SU-DHL-6 (cell line): ENCODE data around the gene GJC2.

Source experiments
- EZH2phosphoT487 ChIP-seq: fragments of 200-600 bp; sonication (generic), shearing (Covaris generic); conservative IDR thresholded peaks from 2 replicates; pipeline ENCODE4 v1.6.1; 2018; ENCODE audit warnings: mild to moderate bottlenecking, antibody characterized with exemption, low read length, moderate library complexity, mixed read lengths
- TF ChIP-seq, protein P1 (sequence below): fragments of 200-600 bp; sonication (generic); IDR thresholded peaks from one replicate; pipeline ENCODE4 v1.5.1; 2017; ENCODE audit warnings: antibody characterized with exemption, mild to moderate bottlenecking, low read length, moderate library complexity; ENCODE audit not compliant: insufficient read depth, poor library complexity, severe bottlenecking

DNA sequence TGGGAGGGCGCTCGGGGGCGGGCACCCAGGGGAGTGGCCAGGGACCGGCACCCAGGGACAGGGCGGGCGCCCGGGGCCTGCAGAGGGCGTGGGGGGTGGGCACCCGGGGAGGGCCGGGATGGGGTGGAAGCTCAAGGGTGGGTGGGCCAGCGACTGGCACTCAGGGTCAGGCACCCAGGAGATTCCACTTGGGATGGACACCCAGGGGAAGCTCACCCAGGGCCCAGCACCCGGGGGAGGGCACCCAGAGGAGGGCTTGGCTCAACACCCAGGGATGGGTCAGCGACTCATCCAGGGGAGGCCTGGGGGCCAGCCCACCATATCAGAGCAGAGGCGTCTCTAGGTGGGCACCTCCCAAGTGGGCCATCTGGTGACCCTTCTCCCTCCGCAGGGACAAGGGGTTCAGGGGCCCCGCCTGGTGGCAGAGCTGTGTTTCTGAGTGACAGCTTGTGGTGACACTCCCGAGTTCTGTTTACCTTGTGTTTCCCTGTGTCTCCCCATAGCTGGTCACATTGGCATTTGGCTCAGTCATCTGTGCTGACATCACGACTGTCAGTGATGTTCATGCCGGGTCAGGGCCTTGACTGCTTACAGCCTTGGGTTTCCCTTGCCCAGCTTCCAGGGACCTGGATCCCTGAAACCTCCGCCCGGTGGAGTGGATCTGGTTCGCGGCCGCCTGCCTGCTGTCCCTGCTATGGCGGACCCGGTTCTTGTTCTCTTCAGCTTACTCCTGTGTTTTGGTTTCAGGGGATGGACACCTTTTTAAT, 16.6 kb downstream of the GJC2 start:
- TF ChIP-seq, protein P1, sequence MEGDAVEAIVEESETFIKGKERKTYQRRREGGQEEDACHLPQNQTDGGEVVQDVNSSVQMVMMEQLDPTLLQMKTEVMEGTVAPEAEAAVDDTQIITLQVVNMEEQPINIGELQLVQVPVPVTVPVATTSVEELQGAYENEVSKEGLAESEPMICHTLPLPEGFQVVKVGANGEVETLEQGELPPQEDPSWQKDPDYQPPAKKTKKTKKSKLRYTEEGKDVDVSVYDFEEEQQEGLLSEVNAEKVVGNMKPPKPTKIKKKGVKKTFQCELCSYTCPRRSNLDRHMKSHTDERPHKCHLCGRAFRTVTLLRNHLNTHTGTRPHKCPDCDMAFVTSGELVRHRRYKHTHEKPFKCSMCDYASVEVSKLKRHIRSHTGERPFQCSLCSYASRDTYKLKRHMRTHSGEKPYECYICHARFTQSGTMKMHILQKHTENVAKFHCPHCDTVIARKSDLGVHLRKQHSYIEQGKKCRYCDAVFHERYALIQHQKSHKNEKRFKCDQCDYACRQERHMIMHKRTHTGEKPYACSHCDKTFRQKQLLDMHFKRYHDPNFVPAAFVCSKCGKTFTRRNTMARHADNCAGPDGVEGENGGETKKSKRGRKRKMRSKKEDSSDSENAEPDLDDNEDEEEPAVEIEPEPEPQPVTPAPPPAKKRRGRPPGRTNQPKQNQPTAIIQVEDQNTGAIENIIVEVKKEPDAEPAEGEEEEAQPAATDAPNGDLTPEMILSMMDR = peak; percentile 16
- no peak for TF ChIP-seq EZH2phosphoT487
